HG03457 (cell line): ENCODE data around the gene LRRC56.
"Not testable (repeated sequence)": the region's sequence is repeated elsewhere in the genome, so short reads cannot be mapped to it uniquely, and the experiment has no call there.

Experiments
- ATAC-seq: cut with Tn5 transposase; IDR thresholded peaks from one replicate; pipeline ENCODE4 v1.9.1; 2021; ENCODE audit warnings: moderate number of reproducible peaks; ENCODE audit not compliant: unreplicated experiment

Gene LRRC56

DNA sequence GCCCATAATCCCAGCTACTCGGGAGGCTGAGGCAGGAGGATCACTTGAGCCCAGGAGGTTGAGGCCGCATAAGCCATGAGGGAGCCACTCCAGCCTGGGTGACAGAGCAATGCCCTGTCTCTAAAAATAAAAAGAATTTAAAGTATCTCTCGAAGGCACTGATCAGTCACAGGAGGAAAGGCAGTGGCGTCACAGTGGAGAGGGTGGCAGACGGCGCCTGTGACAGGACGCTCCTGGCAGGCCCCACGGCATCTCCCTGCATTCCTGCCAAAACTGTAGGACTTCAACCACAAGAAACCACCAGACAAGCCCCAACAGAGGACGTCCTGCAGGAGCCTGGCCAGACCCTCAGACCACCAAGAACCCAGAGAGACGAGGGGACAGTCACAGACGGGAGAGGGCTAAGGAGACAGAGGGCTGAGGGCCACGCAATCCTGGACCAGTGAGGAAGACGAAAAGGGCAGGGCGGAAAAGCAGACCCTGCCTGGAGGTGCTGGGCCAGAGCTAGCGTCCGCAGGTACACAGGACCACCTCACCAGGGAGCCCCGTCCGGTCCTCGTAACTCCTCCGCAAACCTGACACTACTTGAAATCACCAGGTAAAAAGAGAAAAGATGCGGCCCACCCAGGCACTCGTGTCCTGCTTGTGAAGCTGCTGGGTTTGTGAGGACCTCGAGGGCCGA is 36.2 kb upstream of the LRRC56 start:
- ATAC-seq = no peak

DNA sequence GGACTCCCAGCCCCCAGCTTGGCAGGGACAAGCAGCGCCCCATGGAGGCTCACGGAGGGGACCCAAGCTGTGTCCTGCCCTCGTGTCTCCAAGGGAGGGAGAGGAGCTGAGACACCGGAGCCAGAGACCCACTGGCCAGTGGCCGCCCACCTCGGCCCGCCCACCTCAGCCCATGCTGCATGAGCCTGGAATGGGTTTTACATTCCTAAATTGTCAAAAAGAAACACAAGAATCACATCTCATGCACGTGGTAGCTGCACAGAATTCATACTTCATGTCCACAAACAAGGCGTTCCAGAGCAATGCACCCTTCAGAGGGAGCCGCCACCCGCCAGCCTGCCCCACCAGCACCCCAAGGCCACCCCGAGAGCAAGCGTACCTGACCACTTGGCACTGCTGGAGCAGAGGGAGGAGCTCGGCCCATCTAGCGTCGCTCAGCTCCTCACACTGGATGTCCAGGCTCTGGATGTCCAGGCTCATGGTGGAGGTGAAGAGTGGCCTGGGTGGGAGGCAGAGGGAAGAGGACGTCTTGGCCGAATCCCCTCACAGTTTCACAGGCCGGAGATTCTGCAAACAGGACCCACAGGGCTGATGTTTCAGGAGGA is 35.5 kb upstream of the LRRC56 start:
- ATAC-seq = no peak

DNA sequence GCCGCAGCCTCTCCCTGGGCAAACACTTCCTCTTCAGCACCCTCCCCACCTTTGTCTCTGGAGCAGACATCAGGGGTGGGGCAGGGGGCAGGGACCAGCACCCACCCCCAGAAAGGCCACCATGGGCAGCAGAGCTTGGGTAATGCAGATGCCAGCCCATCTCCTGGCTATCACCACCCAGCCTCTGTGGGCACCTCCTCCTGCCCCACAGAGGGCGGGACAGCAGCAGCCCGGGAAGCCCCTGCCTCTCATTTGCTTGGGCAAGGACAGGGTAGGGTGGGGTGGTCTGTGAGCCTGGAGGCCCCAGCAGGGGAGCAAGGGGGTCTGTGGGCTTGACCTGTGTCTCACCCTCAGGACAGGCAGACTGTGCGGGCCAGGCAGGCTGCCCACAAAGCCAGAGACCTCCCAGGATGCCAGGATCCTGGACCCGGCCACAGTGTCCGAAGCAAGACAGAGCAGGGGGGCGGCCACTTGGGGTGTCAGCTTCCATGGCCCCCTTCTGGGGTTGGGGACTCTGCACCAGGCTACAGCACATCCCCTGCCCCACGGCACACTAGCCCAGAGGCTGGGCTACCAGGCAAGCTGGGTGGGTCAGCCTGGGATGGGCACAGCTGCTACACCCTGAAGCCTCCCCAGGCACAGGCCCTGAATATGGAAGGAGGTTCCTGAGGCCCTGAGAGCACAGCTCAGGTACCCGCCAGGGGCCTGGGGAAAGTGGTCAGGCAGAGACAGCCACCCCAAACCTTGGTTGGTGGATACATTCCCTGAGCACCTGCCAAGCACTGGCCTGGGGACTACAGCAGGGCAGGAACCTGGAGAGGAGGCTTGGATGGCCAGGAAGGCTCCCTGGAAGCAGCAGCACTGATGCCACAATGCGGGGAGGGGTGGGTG is 34.8 kb upstream of the LRRC56 start:
- no peak for ATAC-seq

DNA sequence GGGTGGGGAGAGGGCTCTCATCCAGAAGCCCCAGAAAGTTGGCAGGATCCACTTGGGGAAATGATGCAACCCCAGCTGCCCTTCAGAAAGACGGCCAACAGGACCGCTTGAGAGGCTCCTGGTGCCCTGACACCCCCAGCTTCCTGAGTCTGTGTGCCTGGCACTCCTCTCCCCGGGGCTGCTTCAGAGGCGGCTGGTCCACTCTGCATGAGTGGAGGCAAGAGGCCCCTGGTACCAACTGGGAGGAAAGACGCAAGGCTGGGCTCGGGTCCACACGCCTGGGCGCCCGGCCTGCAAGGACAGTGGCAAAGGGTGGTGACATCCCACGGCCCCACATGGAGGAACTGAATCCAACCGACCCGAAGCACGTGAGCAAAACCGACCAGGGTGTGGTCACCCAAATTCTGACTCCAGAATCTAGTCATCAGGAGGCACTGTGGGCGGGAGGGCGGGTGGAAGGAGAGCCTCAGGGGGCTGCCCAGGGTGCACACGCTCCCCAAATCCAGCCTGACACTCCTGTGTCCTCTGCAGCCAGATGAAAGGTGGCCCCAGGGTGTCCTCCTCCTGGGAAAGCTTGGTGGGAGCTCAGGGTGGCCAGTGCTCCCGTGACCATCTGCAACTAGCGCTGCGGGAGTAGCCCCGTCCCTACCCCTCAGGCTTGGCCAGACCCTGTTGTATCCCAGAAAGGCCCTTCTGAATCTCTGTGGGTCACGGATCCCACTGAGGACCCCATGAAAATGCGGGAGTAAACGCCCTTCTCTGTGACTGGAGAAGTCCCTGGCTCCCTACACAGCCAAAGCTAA is 33.9 kb upstream of the LRRC56 start:
- ATAC-seq = no peak

DNA sequence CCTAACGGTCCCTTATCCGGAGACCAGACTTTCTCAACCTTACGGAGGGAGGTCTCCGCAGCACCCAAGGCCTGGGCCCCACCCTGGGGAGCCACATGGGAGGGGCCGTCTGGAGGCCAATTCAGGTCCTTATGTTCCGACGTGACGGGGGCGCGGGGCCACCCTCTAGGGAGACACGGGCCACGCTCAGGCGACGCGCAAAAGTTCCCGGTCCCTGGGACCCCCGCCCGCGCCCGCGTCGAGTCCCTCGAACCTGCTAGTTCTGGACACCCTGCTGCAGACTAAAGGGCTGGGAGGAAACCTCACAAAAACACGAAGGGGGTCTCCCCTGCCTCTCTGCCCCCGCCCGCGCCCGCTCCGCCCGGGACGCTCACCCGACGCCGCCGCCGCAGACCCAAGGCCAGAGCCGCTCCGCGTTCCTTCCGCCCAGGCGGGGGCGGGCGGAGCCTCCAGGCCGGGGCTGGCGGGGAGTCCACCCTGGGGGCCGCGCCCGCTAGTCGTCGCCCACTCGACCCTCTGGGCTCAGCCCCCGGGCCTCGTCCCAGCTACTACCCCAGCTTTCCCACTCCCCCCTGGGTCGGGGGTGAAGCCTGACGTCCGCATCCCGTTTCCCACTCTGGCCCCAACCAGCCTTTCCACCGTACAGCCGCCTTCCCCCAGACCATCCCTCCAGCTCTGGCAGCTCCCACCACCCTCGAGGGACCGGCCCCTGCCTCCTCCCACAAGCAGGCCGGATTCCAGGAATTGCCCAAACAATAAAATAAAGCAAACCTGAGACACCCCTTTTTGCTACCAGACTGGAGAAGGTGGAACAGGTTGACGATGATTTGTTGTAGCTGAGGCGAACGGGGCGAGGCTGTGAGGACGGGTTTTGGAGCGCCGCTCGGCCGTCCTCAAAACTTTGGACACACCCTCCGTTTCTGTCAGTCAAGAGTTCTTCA is 33.0 kb upstream of the LRRC56 start:
- no peak for ATAC-seq

DNA sequence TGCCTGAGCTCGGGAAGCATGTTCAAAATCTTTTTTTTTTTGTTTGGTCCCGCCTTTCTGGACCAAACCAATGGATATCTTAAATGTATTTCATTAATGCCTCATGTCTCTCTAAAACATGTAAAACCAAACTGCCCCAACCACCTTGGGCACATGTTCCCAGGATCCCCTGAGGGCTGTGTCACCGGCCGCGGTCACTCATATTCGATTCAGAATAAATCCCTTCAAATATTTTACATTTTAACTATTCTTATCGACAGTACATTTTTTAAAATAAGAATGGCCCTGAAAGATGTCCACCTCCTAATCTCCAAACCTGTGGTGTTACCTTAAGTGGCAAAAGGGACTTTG is 32.4 kb upstream of the LRRC56 start:
- no peak for ATAC-seq

DNA sequence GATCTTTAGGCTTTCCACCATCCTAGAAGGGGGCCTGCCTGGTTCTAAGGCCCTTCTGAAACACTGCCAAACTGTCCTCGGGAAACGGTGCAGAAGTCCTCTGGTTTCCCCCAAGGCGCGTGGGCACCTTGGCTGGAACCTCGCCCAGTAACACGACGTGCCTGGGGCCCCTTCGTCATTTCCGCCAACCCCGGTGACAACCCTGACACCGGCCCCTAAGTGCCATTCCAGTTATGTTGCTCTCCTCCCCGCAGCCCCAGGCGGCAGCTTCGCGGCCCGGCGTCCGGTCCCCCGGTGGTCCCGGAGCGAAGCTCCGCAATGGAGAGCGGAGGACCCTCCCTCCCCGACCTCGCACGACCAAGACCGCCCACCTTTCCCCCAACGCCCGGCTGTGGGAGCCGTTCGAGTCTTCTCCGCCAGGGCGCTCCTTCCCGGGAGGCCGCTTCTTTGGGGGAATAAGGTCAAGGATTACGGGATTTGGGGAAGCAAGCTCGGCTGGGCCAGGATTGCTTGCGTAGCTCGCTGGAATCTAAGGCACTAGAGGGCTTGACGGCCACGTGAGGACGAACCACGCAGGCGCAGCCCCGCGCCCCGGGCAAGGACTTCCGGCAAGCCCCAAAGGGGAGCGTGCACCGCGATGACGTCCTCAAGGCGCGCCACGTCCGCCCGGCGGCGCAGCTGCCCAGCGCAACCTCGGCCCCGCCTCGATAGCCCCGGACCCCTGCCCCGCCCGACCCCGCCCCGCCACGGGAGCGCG is 30.9 kb upstream of the LRRC56 start:
- peak; percentile 53 for ATAC-seq

DNA sequence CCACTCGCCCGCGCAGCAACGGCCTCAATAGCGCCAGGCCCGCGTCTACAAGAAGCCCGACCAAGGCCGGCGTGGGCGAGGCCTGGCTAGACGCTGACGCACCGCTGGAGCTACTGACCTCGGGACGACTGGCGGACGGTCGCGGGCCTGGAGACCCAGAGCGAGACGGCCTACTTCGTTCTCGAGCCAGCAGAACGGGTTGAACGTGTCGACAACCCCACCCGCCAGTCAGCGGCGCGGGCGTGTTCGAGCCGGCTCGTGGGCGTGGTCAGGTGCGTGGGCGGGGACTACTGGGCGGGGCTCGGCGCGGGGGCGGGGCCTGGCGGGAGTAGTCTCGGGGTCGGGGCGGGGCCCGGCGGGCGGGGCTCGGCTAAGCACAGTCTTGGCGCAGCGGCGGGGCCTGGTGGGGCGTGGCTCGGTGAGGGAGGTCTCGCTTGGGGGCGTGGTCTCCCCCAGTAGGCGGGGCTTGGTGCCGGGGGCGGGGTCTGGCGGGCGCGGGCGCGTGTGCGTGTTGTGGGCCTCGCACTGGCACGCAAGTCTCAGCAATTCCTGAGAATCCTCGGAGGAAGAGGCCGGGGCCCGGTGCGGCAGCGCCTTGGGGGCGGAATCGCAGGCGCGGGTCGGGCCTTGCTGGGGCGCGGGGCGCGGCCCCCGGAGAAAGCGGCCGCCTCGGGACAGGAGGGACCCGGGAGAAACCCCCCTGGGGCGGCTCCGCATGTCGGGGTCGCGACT is 30.2 kb upstream of the LRRC56 start, which contains the start of gene RNH1:
RNH1 (minus strand) TSS at position 248 of the 732 bp plus-strand sequence. CDS start 5,080 bp downstream, outside the sequence.
- ATAC-seq = peak; percentile 32

DNA sequence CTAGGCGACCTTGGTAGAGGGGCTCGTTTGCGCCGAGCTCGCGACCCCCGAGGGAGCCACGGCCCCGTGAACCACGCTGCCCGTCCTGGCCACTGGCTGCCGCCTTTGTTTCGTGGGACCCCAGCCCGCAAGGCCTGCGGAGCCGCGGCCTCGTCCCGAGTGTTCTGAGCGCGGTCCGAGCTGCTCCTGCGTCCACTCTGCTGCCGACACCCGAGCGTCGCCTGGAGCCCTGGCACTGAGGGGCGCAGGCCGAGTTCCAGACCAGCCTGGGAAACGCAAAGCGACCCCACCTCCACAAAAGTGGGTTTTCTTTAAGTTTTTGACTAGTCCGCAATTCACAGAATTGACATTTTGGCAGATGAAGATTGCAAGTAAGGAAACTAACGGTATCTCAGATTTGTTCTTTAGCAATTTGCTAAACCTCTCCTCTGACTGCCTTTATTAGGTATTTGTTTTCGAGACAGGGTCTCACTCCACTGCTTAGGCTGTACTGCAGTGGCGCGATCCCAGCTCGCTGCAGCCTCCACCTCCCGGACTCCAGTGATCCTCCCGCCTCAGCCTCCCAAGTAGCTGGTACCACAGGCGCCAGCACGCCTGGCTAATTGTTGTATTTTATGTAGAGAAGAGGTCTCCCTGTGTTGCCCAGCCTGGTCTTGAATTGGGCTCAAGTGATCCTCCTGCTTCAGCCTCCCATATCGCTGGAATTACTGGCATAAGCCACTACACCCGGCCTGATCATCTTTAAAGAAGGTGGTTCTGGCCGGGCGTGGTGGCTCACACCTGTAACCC is 29.4 kb upstream of the LRRC56 start:
- ATAC-seq = no peak

DNA sequence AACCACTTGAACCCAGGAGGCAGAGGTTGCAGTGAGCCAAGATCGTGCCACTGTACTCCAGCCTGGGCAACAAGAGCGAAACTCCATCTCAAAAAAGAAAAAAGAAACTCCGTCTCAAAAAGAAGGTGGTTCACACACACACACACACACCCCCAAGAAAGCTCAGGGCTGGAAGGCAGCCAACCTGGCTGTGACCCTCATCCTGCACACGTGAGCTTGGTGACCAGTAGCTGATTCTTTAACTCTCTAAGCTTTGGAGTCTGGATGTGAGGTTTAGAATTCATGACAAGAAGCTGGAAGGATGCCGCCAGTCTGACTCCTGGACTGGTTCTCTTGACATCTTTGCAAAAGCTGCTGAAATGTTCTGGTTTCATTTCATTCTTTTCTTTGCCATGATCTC is 28.4 kb upstream of the LRRC56 start:
- no peak for ATAC-seq

DNA sequence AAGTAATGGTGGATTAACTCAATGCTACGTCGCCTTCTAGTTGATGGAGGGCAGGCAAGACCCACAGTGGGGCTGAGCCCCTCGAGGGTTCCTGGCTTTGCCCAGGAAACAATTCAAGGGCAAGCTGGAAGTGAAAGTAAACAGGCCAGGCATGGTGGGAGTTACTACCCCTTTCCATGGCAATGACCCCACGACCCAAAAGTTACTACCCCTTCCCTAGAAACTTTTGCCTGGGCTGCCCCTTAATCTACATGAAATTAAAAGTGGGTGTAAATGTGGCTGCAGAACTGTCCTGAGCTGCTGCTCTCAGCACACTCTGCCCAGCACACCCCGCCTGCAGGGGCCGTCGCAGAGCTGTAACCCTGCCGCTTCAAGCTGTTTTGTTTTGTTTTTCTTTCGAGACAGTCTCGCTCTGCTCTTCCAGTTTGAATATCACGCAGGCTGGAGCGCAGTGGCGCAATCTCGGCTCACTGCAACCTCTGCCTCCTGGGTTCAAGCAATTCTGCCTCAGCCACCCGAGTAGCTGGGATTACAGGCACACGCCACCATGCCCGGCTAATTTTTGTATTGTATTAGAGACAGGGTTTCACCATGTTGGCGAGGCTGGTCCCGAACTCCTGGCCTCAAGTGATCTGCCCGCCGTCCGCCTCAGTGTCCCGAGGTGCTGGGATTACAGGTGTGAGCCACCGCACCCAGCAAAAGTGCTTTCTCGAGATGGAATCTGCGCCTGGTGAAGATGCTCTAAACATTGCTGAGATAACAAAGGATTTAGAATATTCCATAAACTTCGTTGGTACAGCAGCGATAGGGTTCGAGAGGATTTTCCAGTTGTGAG is 24.3 kb upstream of the LRRC56 start:
- ATAC-seq = no peak

DNA sequence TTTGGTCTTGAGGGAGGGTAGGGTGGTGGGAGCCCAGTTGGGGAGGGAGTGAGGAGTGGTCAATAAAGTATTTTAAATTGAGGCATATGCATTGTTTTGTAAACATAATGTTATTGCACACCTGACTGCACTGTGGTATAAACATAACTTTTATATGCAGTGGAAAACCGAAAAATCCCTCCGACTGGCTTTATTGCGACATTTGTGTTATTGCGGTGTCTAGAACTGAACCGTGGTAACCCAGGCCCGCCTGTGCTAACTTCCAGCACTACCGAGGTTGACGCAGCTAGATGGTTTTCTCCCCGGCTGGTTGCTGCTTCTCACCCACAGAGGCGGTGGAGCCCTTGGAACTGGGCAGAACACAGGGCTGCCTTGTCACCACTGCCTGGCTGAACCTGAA is 22.7 kb upstream of the LRRC56 start:
- ATAC-seq = no peak

DNA sequence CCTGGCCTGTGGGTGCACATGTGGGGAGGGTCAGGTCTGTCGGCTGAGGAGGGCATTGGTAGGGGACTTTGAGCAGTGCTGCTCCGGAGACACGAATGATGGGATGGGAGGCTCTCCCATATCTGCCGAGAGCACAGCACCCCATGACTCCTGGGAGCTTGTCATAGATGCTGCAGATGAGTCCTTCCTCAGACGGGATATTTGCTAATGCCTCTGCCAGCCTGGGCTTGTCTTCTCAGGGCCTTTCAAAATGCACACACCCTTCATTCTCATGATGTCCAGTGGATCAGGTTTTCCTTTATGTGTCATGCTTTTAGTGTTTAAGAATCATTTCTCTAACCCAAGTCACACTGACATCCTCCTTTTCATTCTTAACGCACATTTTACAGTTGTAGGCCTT is 22.2 kb upstream of the LRRC56 start:
- ATAC-seq = no peak

DNA sequence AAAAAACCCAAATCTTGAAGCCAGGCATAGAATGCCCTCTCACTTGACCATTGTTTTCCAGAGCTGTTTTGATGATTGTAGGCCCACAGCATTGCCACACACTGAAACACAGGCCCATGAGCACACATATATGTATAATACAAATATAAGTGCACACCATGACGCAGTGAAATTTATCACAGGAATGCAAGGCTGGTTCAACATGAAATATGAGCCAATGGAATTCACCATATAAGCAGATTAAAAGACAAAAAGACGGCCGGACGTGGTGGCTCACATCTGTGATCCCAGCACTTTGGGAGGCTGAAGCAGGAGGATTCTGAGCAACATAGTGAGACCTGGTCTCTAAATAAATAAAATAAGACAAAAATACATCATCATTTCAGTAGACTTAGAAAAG is 20.9 kb upstream of the LRRC56 start:
- ATAC-seq = no peak

DNA sequence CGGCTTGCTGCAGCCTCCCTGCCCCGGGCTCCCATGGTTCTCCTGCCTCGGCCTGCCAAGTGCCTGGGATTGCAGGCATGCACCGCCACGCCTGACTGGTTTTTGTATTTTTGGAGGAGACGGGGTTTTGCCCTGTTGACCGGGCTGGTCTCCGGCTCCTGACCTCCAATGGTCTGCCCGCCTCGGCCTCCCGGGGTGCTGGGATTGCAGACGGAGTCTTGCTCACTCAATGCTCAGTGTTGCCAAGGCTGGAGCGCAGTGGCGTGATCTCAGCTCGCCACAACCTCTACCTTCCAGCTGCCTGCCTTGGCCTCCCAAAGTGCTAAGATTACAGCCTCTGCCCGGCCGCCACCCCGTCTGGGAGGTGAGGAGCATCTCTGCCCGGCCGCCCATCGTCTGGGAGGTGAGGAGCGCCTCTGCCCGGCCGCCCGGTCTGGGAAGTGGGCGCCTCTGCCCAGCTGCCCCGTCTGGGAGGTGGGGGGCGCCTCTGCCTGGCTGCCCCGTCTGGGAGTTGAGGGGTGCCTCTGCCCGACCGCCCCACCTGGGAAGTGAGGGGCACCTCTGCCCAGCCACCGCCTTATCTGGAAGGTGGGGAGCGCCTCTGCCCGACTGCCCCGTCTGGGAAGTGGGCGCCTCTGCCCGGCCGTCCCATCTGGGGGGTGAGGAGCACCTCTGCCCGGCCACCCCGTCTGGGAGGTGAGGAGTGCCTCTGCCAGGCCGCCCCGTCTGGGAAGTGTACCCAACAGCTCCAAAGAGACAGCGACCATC is 20.2 kb upstream of the LRRC56 start:
- ATAC-seq = not testable (repeated sequence)
